ENCODE data around the gene NPW.

The NPW gene

DNA sequence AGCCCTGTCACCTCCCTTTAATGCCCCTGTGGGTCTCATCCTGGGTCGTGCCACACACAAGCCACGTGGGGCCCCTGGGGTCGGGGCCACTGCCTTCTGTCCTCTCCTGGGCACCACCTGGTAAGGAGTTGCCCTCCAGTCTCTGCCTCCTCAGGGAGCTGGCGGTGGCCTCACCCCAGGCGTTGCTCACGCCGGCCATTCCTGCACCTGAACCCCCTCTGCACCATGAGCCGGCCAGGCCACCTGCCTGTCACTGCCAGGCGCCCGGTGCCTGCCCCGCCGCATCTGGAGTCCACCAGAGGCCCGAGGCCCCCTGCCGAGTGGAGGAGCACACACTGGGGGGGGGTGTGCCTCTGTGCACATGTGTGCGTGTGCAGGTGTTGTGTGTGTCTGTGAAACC, 17.5 kb downstream of the NPW start:
- DNase-seq, result no peak

DNA sequence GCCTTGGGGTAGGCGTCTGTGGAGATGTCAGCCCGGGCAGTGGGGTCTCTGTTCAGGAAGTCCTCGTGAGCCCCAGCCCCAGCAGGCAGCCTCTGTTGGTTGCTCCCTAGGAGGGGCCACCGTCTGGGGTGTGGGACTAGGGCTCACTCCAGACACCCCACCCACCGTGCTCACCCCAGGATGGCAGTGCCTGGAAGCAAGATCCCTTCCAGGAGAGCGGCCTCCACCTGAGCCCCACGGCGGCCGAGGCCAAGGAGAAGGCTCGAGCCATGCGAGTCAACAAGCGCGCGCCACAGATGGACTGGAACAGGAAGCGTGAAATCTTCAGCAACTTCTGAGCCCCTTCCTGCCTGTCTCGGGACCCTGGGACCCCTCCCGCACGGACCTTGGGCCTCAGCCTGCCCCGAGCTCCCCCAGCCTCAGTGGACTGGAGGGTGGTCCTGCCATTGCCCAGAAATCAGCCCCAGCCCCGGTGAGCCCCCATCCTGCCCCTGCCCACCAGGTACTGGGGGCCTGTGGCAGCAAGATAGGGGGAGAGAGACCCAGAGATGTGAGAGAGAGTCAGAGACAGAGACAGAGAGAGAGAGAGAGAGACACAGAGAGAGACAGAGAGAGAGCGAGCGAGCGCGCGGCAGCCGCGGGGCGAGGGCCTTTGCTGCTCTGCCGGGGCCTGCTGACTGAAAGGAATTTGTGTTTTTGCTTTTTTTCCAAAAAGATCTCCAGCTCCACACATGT, 18.2 kb downstream of the NPW start:
- DNase-seq, result no peak

DNA sequence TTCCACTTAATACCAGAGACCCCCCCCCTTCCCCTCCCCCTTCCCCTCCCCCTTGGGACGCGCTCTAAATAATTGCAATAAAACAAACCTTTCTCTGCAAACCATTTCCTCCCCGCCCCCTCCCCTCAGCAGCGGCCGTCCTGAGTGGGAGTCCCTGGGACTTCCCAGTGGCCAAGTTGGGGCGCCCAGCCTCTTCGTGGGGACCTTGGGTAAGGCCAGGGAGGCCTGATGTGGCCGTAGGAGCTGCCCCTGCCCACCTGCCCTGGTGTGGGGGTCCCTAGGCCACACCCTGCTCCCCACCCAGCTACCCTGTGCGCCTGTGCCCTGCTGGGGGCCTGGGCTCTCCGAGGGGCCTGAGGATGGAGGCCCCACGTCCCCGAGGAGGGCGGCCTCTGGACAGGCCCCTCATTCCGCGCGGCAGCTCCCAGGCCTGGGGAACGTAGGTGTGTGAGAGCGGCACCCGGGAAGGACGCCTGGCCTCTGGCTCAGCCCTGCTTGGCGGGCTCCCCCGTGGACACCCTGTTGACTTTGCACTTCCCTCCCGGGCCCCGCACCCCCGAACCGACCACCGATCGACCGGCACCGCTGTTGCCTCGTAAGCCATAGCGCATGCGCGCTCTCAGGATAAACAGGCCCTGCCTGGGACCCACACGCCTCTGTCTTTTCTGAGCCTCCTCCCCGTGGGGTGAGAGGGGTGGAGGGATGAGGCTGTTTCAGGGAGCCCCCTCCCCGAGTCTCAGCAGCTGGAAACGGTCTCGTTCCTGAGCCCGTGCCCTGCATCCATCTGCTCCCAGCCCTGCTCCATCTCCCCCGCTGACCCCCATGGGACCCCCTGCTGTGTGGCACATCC, 19.0 kb downstream of the NPW start:
- DNase-seq, result no peak

DNA sequence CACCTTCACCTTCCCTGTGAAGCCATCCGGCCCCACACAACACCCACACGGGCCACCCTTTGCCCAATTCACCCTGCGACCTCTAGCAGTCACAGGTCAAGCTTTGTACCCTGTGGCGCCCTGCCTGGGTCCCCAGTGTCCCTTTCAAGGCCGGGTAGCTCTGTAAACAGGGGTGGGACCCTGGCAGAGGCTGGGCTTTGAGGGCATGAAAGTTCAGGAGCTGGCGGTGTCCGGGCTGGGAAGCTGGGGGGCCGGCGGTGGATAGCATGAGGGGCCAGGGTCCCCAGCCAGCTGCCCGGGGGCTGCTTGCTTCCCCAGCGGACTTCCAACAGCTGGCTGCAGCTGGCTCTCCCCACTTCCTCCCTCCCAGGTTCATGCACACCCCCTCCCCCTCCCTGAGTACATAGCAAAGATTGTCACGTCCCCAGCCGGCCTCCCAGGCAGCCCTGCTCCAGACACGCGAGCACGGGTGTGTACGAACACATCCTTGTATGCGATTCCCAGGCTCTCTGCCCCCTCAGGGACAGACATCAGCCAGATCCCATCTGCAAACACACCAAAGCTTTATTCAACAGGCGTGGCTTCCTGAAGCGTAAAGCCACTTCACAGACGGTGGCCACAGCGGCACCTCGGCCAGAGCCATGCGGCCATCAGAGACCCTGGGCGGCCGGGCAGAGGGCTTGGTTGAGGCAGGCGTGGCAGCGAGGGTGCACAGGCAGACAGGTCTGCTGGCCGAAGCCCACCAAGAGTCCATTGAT, 19.9 kb downstream of the NPW start:
- DNase-seq, result no peak

DNA sequence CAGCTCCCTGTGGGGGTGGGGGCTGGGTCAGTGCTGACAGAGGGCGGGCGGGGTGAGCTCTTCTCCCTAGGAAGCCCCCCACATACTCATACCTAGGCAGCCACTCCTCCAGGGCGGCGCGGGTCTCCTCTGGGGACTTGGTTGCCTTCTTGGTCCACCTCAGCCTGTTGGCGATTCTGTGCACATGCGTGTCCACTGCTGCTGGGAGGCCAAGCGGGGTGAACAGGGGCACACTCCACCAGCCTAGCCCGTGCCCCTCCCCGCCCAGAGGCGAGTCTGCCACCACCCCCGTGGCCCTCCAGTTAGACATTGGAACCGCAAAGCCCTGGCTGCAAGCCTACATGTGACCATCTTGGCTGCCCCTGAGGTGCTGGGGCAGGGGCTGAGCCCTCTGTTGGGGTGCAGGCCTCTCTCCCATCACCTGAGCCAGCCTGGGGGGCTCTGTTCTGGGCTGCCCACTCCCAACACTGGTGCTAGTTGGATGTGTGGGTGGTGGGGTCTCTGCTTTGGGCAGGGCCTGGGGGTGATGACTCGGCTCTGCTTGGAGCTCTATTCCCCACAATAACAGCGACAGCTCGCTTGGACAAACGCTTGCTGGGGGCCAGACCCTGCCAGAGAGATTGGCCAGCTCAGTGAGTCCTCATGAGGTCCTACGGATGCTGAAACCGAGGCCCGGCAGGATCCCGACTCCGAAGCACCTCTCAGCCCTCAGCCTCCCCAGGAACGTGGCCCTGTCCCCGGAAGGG, 20.6 kb downstream of the NPW start:
- DNase-seq, result no peak

DNA sequence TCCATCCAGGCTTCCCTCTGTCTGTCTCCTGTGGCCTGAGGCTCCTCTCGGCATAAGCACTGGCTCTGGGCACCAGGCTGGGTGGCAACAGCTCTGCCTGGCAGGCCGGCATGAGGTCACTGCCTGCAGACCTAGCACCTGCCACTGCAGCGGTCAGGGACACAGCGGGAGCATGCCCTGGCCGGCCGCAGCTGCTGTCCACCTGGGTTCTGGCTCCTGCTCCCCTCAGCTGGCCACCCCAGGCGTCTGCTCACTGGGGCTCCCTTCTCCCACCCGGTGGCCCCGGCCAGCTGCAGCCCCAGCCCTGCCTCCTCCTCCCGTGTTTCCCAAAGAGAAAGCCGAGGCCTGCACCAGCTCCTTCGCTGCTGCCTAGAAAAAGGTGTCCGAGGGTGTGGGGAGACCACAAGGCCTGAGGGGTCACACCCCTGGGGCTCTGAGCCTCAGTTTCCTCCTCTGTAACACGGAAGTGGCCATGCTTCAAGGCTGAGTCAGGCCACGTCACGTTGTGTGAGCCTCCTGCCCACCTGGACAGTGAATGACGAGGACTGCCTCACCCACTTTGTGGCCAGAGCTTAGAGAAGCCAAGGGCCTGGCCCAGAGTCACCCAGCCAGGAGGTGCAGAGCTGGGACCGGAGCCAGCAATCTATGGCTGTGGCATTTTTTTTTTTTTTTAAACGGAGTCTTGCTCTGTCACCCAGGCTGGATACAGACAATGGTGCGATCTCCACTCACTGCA, 21.4 kb downstream of the NPW start:
- no peak for DNase-seq

DNA sequence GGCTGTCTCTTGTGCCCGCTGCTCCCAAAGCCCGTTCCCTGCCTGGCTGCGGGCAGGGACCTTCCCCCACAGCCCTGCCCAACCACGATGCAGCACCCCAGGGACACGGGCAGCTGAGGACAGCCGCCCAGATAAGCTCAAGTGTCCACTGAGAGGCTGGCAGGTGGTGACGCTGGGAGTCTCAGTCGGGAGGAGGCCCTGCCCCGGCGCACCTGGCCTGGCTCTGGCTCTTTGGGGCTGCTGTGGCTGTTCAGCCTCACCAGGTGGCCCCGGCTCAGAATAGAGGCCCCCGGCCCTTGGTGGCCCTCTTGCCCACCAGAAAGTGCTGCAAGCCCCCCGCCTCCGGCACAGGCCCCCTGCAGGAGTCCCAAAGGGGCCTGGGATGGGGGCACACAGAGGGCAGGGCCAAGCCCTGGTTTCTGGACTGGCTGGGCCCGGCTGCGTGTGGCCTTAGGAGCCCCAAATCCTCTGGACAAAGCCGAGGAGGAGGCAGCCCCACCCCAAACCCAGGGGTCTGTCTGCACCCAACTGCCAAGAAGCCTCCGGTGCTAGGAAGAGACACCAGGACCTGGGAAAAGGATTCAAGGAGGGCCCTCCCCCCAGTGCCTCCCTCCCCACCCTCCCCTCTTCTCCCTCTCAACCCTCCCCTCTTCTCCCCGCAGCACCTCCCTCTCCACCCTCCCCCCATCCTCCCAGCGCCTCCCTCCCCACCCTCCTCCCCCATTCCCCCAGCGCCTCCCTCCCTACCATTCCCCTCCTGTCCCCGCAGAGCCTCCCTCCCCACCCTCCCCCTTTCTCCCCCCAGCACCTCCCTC, 22.8 kb downstream of the NPW start:
- no peak for DNase-seq

DNA sequence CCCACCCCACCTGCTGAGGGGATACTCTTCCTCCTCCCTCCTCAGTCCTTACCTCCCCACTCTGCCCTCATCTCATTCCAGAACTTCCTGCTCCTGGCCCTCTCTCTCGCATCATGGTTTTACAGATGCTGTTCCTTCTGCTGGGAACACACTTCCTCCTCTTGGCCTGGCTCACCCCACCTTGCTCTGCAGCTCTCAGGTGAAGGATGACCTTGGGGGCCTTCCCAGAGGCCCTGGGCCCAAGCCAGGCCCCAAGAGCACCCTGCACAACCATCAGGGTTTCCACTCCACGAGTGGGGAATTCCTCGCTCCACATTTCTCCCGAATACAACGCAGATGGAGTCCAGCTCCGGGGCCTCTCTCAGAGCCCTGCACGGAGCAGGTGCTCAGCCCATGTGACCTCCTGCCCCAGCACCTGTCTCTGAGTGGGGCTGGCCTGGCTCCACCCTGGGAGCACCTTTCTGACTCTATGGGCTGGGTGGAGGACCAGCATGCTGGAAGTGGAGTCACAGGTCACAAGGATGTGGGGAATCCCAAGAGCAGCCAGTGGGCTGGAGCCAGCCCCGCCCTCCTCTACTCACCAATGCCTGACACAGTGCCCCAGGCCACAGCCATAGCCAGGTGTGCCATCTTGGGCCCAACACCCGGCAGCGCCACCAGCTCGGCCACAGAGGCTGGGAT, 23.5 kb downstream of the NPW start:
- no peak for DNase-seq

DNA sequence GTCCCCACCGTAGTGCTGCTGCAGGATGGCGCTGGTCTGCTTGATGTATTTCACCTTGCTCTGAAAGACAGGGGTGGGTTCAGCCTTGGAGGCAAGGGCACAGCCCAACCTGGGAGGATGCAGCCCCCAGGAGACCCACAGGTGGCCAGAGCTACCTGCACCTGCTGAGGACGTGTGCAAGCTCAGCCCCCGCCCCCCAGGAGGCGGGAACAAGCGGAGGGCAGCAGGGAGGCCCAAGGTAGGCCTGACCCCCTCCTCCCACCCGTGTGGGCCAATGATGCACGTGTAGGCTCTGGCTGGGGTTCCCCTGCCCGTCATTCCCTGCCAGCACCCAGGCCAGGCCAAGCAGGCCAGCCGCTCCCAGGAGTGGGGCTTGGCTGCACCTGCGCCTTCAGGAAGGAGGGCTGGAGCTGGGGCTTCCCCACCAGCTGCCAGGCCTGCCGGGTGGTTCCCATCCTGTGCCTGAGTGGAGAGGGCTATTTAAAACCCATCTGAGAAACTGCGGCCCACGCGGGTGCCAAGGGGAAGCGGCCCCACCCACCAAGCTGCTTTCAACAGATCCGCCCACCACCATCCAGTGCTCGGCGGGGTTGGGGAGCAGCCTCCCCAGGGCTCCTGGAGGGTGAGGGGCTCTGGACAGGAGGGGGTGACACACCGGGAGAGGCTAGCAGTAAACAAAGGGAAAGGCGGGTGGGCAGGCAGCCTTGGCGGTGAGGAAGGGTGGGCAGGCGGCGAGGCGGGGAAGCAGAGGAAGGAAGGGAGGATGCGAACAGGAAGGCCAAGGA, 24.3 kb downstream of the NPW start:
- no peak for DNase-seq

DNA sequence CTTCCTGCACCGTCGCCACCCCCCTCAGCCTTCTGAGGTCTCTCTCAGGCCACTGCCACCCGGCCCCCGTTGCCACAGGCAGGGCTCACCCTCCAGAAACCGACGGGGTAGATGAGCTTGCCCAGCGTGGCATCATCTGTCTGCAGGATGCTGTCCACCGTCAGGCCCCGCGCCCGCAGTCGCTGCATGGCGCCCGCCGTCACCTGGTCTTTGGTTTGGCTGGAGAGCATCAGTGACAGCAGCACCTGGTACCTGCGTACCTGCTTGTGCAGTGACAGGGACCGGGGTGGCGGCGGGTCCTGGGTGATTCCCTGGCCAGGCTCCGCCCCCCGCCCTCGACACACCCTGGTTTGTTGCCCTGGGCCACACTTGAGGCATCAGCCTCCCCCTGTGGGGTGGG, 25.0 kb downstream of the NPW start:
- no peak for DNase-seq

DNA sequence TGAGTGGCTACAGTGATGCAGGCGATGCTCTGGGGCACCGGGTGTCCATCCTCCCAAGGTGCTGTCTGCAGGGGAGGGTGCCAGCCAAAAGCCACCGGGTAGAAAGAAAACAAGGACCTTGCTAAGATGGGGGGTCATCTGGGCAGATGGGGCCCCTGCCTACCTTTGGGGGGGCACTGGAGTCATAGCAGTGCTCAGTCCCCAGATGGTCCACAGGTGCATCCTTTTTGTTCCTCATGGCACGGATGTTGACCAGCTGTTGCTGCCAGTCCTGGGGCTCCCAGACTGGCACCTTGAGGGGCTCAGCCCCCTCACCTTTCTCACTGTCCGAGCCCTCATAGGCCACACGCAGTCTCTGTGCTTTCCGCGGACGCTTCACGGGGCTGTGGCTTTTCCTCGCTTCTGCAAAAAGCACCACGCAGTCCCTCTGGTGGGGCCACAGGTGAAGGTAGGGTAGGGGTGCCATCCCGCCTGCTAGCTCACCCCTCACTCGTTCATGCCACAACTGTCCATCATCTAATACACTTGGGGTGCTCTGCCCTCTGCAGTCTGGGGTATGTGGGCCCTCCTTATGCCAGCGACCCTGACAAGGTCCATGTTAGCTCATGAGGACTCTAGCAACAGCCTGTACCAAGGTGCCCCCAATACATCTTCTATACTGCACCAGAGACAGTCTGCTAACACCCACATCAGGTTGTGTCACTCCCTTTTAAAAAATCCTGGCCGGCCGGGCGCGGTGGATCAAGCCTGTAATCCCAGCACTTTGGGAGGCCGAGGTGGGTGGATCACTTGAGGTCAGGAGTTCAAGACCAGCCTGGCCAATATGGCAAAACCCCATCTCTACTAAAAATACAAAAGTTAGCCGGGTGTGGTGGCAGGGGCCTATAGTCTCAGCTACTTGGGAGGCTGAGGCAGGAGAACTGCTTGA, 26.6 kb downstream of the NPW start:
- DNase-seq, result no peak

DNA sequence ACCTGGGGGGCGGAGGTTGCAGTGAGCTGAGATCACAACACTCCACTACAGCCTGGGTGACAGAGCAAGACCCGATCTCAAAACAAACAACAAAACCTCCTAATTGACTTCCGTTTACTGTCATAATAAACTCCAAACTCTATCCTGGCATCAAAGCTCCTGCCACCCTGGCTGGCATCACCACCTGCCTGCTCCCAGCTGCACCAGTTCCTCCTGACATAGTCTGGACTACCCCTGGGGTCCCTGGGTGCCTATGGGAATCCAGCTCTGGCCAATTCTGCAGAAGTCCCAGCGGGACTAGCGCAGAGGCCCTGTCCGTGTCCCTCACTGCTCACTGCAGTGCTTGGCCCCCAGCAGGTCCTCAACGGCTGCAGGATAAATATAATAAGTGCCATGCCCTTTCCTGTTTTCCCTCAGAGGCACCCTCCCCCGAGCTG, 27.3 kb downstream of the NPW start:
- no peak for DNase-seq

DNA sequence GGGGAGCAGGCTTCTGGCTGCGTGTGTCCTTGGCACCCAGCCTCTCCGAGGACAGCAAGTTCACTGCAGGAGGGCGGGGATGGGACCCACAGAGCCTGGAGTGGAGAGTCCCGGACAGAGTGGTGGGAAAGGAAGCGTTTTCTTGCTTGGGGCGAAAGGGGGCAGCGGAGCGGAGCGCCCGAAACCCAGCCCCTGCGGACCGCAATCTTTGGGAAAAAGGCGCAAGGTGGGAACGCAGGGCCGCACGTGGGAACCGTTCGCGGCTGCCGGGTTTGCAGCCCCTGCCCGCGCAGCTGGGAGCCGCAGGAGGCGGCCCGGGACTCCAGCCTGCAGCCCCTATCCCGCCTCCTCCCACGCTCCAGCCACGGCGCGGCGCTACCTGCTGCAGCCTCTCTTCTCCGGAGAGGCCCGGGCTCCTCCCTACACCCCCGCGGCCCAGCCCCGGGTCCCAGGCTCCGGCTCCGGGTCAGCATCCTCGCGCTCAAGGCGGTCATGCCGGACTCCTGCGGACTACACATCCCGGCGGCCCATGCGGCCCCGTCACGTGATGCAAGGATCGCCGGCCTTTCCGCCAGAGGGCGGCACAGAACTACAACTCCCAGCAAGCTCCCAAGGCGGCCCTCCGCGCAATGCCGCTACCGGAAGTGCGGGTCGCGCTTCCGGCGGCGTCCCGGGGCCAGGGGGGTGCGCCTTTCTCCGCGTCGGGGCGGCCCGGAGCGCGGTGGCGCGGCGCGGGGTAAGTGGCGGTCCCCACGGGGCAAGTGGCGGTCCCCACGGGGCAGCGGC, 27.9 kb downstream of the NPW start, which contains the start of the genes NTHL1 and TSC2:
NTHL1 (minus strand) TSS at position 505 of the 786 bp plus-strand sequence; CDS start at position 494, 11 bp downstream.
TSC2 (plus strand) TSS at position 656 of the 786 bp plus-strand sequence. CDS start 631 bp downstream, outside the sequence.
- DNase-seq, result peak; percentile 82

DNA sequence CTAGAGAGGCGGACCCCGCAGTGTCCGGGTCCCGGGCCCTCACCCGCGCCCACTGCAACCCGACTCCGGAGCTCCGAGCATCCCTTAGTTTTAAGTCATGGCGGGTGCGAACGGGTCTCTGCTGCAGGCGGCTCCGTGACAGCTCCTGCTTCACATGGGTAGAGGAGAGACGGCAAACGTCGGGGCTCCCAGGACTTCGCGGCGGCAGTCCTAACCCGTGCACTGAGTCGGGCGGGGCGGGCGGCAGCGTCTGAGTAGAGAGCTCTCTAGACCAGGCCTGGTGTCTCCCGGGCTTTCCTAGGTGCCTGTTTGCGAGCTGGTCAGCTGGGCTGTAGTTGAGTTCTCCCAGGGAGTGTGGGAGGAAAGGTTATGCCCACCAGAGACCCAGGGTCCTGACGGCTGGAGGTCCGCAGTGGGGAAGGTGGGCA, 28.5 kb downstream of the NPW start:
- no peak for DNase-seq

DNA sequence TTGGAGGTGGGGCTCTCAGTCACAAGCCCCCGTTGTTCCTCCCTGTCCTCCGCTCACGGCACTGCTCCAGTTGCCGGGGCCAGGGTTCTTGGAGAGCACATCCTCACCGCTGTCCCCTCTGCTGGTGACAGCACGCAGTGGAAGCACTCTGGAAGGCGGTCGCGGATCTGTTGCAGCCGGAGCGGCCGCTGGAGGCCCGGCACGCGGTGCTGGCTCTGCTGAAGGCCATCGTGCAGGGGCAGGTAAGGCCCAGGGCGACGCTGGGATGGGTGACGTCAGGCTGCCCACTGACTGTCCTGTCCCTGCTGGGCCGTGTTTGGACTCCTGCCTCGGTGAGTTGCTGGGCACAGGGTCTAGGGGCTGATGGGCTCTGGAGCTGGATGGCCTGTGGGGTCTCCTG, 33.6 kb downstream of the NPW start:
- DNase-seq, result no peak

DNA sequence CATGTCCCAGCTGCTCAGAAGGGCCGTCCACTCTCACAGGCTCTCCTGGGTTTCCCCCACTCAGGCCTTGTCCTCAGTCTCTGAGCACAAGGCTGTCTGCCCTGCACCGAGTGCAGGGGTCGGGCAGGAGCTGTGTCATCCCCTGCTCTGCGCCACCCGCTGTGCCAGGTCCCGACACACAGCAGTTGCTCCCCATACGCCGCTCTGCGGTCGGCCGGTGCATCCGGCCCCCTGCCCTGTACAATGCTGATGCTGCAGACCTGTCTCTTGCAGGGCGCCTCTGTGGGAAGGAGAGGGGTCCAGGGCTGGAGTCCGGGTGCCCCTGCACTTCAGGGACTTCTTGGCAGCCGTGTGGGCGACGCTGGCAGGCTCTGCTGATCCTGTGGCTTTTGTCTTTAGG, 34.3 kb downstream of the NPW start:
- no peak for DNase-seq

DNA sequence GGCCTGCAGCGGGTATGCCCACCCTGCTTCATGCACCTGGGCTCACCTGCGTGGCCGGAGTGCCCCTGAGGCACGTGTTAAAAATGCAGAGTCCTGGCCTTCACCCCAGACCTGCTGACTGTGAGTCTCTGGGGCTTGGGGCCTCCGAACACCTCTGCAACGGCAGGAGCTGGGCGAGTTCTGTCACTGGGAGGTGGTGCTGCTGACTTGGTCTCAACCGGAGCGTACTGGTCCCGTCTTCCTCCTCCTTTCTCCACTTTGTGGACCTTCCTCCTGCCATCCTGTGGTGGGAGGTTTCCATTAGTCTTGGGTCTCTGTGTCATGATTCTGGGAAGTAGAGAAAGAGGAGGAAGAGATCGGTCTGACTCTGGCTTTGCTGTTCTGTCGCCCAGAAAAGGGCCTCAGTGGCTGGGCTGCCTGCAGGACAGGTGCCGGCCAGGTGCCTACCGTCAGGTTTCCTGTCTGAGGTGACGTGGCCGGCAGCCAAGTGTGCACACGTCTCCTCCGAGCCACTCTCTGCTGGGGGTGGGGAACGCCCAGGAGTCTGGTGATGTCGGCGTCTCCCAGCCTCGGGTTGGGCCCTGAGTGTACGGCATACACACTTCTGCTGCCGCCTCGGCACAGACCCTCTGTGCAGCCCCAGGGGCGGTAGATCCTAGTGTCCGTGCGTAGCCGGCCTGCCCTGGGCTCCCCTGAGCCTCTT, 35.1 kb downstream of the NPW start:
- no peak for DNase-seq
